SK-N-SH treated with all-trans-retinoic acid at 6 μM for 48 hours (cell line): Measurements from ENCODE around the gene PJA1.

Experiments used
- ISL1 ChIP-seq: fragments of 250-450 bp; sonication (Bioruptor Pico); IDR thresholded peaks from 2 replicates; pipeline ENCODE4 v2.1.2; 2022; ENCODE audit warnings: mild to moderate bottlenecking, moderate library complexity
- RARB ChIP-seq: fragments of 250-450 bp; sonication (Bioruptor Pico); IDR thresholded peaks from 2 replicates; pipeline ENCODE4 v1.8.0; 2021; ENCODE audit warnings: mild to moderate bottlenecking, moderate library complexity
- ZFP3 ChIP-seq: fragments of 250-450 bp; sonication (Bioruptor Pico); IDR thresholded peaks from 2 replicates; pipeline ENCODE4 v1.5.0; 2020; ENCODE audit warnings: mild to moderate bottlenecking, moderate library complexity
- ZNF8 ChIP-seq: fragments of 450-650 bp; formaldehyde crosslinking; IDR thresholded peaks from 2 replicates; pipeline ENCODE4 v1.5.0; 2020; ENCODE audit warnings: mild to moderate bottlenecking, moderate library complexity

DNA sequence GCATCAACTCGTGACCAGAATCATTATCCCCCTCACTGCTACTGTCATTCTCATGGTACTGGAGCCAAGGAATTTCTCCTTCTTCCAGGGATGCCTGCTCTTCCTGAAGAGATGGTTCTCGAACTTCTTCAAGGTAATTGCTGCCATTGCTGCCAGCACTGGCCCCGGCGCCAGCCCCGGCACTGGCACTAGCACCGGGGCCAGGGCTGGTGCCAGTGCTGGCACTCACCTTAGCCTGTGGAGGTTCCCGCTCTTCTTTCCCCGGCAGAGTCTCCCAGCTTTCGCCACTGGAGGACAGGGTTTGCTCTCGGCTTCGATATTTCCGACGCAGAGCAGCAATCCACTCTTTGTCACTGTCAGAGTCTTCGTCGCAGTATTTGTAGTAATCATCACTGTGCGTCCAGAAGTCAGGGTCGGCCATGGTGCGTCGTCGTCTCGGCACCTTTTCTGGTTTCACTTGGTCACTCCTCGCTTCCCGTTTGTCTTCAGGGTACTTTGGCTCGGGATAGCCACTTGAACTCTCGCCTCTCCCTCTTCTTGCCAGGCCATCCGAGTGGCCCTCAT is 3.4 kb downstream of the PJA1 start:
- TF ChIP-seq ZFP3 (CRISPR knock-in tag) = no peak
- no peak for TF ChIP-seq RARB
- no peak for TF ChIP-seq ZNF8
- no peak for TF ChIP-seq ISL1 (CRISPR knock-in tag)
